Adrenal gland (tissue), 12 donors: Measurements from ENCODE around the gene ZMIZ2. TPM values are rescaled to one million over a fixed set of nuclear protein-coding genes. Genes with fewer than 3 reads are reported as not detected.
A peak's percentile ranks its signal among the peaks of the same experiment; 100 is the strongest.

Source experiments
- DNase-seq, 7 donors: peaks; one replicate each; pipeline ENCODE4 v3.0.0-alpha.2; 2019 to 2020
- H3K27ac ChIP-seq, 5 donors: fragments of 200-600 bp; sonication (generic) in 4 of 5; 1 replicate in 3 of 5; 2 replicates in 2 of 5; pipeline versions ENCODE4 v1.5.1 to v1.8.0; 2016 to 2020; ENCODE audit warnings: mild to moderate bottlenecking in 1 of 5
- H3K27me3 ChIP-seq: fragments of 200-600 bp; 2 replicates; pipeline ENCODE4 v1.8.0; 2021
- H3K36me3 ChIP-seq, 2 donors: fragments of 200-600 bp; replicated peaks in 1 of 2; 1 replicate in 1 of 2; 2 replicates in 1 of 2; pipeline versions ENCODE4 v1.5.1 to v1.8.0; 2018 to 2022
- H3K4me1 ChIP-seq, 2 donors: fragments of 200-600 bp; replicated peaks in 1 of 2; 1 replicate in 1 of 2; 2 replicates in 1 of 2; pipeline versions ENCODE4 v1.5.1 to v1.8.0; 2018 to 2021
- H3K4me3 ChIP-seq, 4 donors: fragments of 200-600 bp; sonication (generic) in 3 of 4; one replicate each; pipeline ENCODE4 v1.5.1; 2016 to 2018
- H3K9me3 ChIP-seq, 3 donors: fragments of 200-600 bp; sonication (generic) in 1 of 3; replicated peaks in 1 of 3; 1 replicate in 2 of 3; 2 replicates in 1 of 3; pipeline versions ENCODE4 v1.5.1 to v1.8.0; 2016 to 2021
- POLR2A ChIP-seq, 2 donors: fragments of 450-650 bp; IDR thresholded peaks; one replicate each; pipeline ENCODE4 v1.6.1; 2017; ENCODE audit warnings: antibody characterized with exemption in 2 of 2, mild to moderate bottlenecking in 2 of 2, moderate library complexity in 1 of 2
- WGBS, 4 donors: extraction: QIAGEN DNeasy Blood & Tissue Kit in 2 of 4; methylation state at CpG; one replicate each; pipeline versions ENCODE4 v1.1.5 to v1.1.7; 2013 to 2017; 5-methylcytosine and 5-hydroxymethylcytosine counted together
- intact Hi-C, 2 donors: fragments of 100-400 bp; cut with DNase I; formaldehyde crosslinking; loops; one replicate each; pipeline versions ENCODE4 v1.14.1 to v1.15.0; 2022 to 2023
- polyA plus RNA-seq, 3 donors: library from polyadenylated mRNA; stranded (reverse); fragments of 200-250 nt in 2 of 3; fragments of 350-450 nt in 1 of 3; fragmentation: Illumina TruSeq in 1 of 3; extraction: RNeasy Lipid Tissue Mini Kit (QIAGEN cat#74804) in 1 of 3; gene quantifications; one replicate each; pipeline ENCODE4 v1.2.3, GENCODE V29; 2013 to 2014
- total RNA-seq, 9 donors: library from RNA; depleted of rRNA in 4 of 9; stranded (reverse); fragments of >200 nt in 4 of 9; fragments of 120-200 nt in 1 of 9; fragmentation: NEBNext Ultra II Directional in 1 of 9; extraction: Animal tissue kit (Norgen Biotek cat#: 25700) in 1 of 9; gene quantifications; one replicate each; pipeline versions ENCODE4 v1.1.0 to v1.2.4, GENCODE V29; 2013 to 2023
- TF ChIP-seq, protein P1 (sequence below), 6 experiments: fragments of 450-650 bp in 4 of 6; fragments of 200-600 bp in 2 of 6; sonication (generic) in 1 of 6; IDR thresholded peaks; 1 replicate in 5 of 6; 2 replicates in 1 of 6; pipeline versions ENCODE4 v1.5.1 to v1.8.0; 2016 to 2021; ENCODE audit warnings: antibody characterized with exemption in 6 of 6, mild to moderate bottlenecking in 2 of 6, moderate library complexity in 1 of 6
- donor health status: healthy with polysubstance abuse.
- donor health status: Bipolar disorder and iron deficiency.
- donor health status: DM: yes; HTN: yes; CAD: no.
- donor health status: DM: no; HTN: no; CAD: no.
- donor health status: DM: no; HTN: no; CAD: no.
- donor health status: DM: yes; HTN: yes; CAD: no.

Gene ZMIZ2
- total and polyA plus RNA-seq, 12 donors, result 7.9 to 280 (median 53.7) TPM

DNA sequence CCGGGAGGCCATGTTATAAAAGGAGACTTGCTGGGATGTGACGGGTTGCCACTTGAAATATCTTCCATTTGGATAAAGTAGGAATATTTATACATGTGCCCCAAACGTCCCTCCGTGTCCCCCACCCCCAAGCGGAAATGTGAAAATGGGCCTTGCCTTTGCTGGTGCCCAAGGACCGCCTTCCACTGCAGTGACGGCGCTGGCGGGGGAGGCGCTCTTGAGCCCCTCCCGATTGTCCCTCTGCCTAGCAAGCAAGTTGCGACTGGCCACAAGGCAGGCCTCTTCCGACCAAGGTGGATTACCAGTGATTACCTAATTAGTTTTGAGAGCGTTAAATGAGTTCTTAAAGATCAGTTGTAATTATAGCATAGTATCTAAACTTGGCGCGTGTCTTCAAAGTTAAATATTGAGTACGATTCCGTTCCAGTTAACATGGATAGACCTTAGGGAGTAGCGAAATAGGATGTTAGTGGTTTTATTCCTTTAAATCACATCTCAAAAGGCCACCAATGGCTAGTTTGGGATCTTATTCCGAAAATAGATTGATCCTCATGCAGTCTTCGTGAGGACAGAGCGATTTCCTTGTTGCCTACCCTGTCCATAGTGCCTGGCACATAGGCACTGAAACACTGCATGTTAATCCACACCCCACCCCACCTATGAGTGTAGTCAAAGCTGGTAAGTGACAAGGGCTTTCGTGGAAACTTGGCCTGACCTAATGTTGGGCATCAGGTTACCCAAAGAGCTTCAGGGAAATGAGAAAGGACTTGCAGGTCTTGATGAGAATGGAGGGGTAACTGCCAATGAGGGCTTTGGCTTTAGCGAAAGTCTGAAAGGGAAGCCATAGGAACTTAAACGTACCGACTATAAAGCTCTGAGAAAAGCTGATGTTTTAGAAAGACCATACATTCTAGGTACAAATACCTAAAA is 48.9 kb downstream of the ZMIZ2 start:
- Histone ChIP-seq H3K27ac (peak overlapping the region; percentile 98 to 100 (median 99)), H3K4me1 (peaks cover 16 to 28% of the 10 kb centered on the region in 2 donors), H3K27me3 (no peaks in the 10 kb centered on the region), H3K36me3 (peaks cover 0 to 40% of the 10 kb centered on the region in 2 donors), H3K9me3 (no peaks in the 10 kb centered on the region), H3K4me3 (peak overlapping the region; percentile 28 to 96 (median 66))
- intact Hi-C loops, result no loop called here
- WGBS, 4 donors, result 3 to 7% (median 4%) methylated on average over 23 to 26 of the region's 26 CpGs
- TF ChIP-seq, protein P1, sequence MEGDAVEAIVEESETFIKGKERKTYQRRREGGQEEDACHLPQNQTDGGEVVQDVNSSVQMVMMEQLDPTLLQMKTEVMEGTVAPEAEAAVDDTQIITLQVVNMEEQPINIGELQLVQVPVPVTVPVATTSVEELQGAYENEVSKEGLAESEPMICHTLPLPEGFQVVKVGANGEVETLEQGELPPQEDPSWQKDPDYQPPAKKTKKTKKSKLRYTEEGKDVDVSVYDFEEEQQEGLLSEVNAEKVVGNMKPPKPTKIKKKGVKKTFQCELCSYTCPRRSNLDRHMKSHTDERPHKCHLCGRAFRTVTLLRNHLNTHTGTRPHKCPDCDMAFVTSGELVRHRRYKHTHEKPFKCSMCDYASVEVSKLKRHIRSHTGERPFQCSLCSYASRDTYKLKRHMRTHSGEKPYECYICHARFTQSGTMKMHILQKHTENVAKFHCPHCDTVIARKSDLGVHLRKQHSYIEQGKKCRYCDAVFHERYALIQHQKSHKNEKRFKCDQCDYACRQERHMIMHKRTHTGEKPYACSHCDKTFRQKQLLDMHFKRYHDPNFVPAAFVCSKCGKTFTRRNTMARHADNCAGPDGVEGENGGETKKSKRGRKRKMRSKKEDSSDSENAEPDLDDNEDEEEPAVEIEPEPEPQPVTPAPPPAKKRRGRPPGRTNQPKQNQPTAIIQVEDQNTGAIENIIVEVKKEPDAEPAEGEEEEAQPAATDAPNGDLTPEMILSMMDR (IDR thresholded peaks at IDR 0.05), result peak in 5 of 6 experiments; percentile 12 to 43 (median 34)
- TF ChIP-seq POLR2A (IDR thresholded peaks at IDR 0.05), result peak in 1 of 2 donors; percentile 41
- peak; percentile 88 to 96 (median 91) for DNase-seq

DNA sequence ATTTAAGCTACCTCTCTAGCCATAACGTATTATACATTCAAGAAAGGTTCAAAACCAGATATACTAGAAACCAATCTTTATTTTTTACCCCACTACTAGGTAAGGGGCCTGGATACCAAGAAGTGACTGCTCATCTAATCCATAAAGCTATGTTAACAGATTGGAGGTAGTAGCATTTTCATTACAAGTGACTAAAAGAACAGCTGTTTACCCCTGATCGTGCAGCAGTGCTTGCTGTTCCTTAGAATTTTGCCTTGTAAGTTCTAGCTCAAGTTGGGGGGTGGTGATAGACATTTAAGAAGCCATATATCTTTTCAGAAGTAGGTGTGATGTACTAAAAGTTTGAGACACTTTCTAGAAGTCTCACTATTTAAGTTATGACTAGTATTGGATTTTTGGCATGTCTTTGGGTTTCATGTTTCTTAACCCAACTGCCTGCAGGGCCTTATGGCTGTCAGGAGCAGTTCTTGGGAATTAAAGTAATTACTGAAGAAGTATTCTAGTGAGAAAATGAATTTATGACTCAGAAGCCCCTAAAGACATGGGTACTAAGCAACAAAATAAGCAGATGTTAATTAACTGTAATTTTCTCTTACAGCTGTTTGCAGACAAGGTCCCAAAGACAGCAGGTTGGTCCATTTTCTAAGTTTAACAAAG is 50.1 kb downstream of the ZMIZ2 start:
- H3K27ac ChIP-seq, result peak overlapping the region in 1 of 5 donors; percentile 99
- WGBS, 4 donors, result 15 to 37% (median 27%) methylated on average over 2 of the region's 2 CpGs

DNA sequence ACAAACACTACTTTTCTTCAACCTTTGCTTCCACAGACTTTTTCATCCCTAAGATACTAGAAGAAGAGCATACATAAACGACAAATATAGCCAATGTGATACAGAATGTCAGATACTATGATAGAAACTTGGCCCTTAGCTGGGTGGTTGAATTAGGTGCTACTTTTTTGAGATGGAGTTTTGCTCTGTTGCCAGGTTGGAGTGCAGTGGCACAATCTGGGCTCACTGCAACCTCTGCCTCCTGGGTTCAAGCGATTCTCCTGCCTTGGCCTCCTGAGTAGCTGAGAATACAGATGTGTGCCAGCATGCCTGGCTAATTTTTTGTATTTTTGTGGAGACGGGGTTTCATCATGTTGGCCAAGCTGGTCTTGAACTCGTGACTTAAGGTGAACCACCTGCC is 51.3 kb downstream of the ZMIZ2 start:
- intact Hi-C loops, result no loop called here
- H3K4me1 ChIP-seq, result peaks cover 16 to 28% of the 10 kb centered on the region in 2 donors
- H3K27ac ChIP-seq, result peak overlapping the region in 1 of 5 donors; percentile 1
- TF ChIP-seq POLR2A (IDR thresholded peaks at IDR 0.05), result no peak
- TF ChIP-seq, protein P1 (IDR thresholded peaks at IDR 0.05), result no peak
- no peak overlapping the region for H3K4me3 ChIP-seq
- peaks cover 0 to 62% of the 10 kb centered on the region in 2 donors for H3K36me3 ChIP-seq
- DNase-seq, result no peak
- no peaks in the 10 kb centered on the region for H3K27me3 ChIP-seq
- no peaks in the 10 kb centered on the region for H3K9me3 ChIP-seq
- WGBS, 4 donors, result 73 to 80% (median 76%) methylated on average over 4 of the region's 4 CpGs

More for the DNA sequence above, 50.1 kb downstream of the ZMIZ2 start:
- H3K36me3 ChIP-seq, result peaks cover 0 to 52% of the 10 kb centered on the region in 2 donors
- TF ChIP-seq, protein P1 (IDR thresholded peaks at IDR 0.05), result no peak
- TF ChIP-seq POLR2A (IDR thresholded peaks at IDR 0.05), result no peak
- H3K27me3 ChIP-seq, result no peaks in the 10 kb centered on the region
- no peaks in the 10 kb centered on the region for H3K9me3 ChIP-seq
- DNase-seq, result no peak
- H3K4me3 ChIP-seq, result peak overlapping the region in 1 of 4 donors; percentile 73
- intact Hi-C loops, result no loop called here
- H3K4me1 ChIP-seq, result peaks cover 16 to 28% of the 10 kb centered on the region in 2 donors

DNA sequence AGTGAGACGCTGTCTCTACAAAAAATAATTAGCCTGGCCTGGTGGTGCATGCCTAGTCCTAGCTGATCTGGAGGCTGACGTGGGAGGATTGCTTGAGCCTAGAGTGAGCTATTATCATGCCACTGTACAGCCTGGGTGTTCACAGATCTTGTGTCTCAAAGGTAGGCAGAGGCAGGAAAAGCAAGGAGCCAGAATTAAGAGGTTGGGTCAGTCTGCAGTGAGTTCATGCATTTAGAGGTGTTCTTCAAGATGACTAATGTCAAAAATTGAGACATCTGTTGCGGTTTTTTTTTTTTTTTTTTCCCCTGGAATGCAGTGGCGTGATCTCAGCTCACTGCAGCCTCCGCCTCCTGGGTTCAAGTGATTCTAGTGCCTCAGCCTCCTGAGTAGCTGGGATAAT is 53.2 kb downstream of the ZMIZ2 start:
- 81 to 88% (median 85%) methylated on average over 5 of the region's 5 CpGs for WGBS, 4 donors
- intact Hi-C loops, result no loop called here

More for the DNA sequence above, 53.2 kb downstream of the ZMIZ2 start:
- no peaks in the 10 kb centered on the region for H3K27me3 ChIP-seq
- no peak for DNase-seq
- H3K9me3 ChIP-seq, result no peaks in the 10 kb centered on the region
- H3K4me1 ChIP-seq, result peaks cover 16 to 23% of the 10 kb centered on the region in 2 donors
- peaks cover 0 to 62% of the 10 kb centered on the region in 2 donors for H3K36me3 ChIP-seq
- TF ChIP-seq, protein P1 (IDR thresholded peaks at IDR 0.05), result no peak
- TF ChIP-seq POLR2A (IDR thresholded peaks at IDR 0.05), result no peak
- H3K27ac ChIP-seq, result no peak overlapping the region
- H3K4me3 ChIP-seq, result no peak overlapping the region
